Activated CD4-positive, alpha-beta T cell treated with anti-CD3 and anti-CD28 coated beads for 4 hours (primary cell): ENCODE measurements around the gene GAMT.
"Not testable (repeated sequence)": the region's sequence is repeated elsewhere in the genome, so short reads cannot be mapped to it uniquely, and the experiment has no call there.

Experiments
- DNase-seq, 2 donors: peaks; one replicate each; pipeline ENCODE4 v3.0.0-alpha.2; 2020

GAMT gene

DNA sequence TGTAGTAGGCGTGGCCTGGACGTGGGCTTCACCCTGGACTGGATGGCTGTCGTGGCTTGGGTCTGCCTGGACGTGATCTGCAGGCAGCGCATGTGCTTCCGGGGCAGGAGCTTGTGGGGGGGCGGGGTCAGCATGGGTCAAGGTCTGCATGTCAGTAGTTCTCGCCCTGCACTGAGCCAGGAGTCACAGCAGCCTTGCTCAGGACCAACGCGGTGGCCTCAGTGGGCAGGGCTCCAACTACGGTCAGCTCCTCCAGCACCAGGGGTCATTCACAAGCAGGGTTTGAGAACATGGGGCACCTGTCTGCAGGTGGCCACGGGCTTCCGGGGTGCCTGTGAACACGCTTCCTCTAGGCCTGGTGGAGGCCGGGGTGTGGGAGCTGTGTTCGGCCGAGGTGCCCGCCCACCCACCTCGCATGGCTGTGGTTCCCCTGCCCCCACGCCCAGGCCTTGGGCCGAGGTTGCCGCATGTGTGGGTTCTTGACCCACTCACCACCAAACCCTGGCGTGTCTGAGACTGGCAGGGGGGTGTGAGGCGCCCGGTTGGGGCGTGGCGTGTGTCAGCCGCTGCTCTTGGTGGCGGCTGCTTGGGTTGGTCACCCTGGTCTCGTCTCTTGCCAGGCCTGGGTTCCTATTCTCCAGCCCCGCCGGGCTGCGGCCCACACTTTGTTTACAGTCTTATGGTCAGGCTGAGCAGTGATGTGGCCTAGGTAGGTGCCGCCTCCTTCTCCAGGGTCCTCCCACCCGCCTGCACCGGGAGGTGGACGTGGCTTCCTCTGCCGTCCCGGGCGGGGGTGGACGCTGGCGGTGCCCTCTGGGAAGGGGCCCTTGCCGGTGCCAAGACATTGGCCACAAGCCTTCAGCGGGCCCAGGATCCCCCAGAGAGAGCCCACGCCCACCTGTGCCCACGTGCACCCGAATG is 32.0 kb upstream of the GAMT start:
- DNase-seq = no peak

DNA sequence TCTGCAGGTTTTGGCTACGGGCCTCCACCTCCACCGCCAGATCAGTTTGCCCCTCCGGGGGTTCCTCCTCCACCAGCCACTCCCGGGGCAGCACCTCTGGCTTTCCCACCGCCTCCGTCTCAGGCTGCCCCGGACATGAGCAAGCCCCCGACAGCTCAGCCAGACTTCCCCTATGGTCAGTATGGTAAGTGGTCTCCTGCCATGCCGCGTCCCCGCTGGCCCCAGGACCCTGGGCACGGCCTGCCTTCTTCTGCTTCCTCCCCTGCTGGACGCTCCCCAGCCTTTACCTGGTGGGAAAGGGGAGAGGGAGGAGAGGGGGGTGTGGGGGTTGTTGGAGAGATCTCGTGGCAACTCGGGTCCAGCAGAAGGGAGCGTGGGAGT is 31.2 kb upstream of the GAMT start:
- no peak for DNase-seq

- DNase-seq = no peak
Observed at GRCh38 chr19:1431759-1432506, 30.6 kb upstream of the GAMT start.

DNA sequence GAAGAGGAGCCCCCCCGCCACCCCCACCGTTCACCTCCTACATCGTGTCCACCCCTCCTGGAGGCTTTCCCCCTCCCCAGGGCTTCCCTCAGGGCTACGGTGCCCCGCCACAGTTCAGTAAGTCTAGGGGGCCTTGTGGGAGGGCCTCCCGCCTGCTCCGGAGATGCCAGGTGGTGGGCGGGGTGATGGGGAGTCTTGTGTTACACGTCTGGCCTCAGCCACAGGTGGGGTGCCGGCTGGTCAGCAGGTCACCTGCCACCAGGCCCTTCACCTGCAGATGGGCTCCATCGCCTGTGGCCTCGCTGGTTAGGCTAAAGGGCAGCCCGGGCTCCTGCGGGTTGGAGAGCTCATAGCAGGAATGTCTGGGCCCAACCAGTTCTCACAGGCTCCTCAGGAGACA is 28.9 kb upstream of the GAMT start:
- DNase-seq = no peak

- no peak for DNase-seq
Observed at GRCh38 chr19:1429750-1430149, 28.4 kb upstream of the GAMT start.

GRCh38 chr19:1428738-1429391 is 27.5 kb upstream of the GAMT start:
- no peak for DNase-seq

DNA sequence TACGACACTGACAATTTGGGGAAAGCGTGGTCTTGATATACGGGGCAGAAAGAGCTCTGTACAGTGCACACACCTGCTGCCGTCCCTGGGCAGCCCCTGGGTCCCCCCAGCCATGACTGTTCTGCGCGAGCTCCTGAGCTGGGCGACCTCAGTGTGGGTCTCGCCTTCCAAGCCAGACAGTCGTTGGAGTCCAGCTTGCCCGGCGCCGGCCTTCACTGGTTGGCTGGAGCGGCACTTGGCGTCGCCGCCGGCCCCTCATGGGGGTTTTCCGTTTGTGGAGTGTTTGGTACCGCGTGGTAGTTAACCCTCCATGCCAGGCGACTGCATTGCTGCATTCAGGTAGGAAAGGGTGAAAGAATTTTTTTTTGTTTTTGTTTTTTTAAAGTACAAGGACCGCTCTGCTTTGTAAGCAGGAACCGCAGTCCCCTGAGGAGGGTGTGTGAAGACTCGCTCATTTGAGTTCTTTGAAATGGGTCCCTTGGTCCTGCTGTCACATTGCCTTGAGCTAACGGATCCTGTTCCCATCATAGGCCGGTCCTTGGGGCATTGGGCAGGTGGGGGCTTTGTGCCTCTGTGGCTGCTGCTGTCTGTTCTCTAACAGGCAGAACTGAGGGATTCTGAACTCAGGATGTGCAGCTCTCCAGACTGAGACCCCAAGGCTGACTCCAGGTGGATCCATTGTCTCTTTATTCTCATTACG is 26.0 kb upstream of the GAMT start:
- DNase-seq = no peak

DNA sequence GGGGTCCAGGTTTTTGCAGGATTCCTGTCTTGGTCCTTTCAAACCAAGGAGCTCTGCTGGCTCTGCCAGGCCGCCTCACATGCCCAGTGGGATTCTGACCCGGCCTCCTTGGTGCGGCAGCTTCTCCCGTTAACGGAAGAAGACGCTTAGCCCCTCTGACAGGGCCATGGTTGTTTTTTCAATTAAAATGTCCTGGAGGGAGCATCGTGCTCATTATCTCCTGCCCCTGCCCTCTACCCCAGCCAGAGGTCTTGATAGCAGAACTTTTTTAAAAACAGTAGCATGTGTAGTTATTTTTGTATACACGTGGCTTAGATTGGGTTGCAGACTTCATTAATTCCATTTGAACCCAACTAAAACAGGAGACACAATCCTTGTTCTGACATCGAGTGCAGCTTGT is 25.4 kb upstream of the GAMT start:
- no peak for DNase-seq

DNA sequence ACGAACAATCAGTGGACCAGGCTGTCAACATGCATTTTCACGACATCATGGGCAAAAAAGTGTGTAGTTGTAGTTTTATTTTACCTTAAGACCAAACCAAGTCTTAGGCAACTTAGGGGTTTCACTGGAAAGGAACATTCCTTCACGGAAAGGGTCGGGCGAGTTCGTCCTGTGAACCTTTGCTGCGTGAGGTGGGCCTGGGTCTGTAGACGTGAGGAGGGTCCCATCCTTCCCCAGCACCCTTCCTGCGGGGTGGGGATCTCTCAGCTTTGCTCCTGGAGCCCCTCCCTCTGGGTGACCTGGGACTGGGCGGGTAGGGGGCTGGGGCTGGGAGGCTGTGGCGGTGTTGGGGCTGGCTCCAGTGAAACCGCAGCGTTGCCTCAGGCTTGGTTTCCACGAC is 24.6 kb upstream of the GAMT start:
- DNase-seq = no peak

- no peak for DNase-seq
Observed at GRCh38 chr19:1425102-1425837, 23.9 kb upstream of the GAMT start.

GRCh38 chr19:1424192-1424955 is 23.0 kb upstream of the GAMT start:
- DNase-seq = no peak

DNA sequence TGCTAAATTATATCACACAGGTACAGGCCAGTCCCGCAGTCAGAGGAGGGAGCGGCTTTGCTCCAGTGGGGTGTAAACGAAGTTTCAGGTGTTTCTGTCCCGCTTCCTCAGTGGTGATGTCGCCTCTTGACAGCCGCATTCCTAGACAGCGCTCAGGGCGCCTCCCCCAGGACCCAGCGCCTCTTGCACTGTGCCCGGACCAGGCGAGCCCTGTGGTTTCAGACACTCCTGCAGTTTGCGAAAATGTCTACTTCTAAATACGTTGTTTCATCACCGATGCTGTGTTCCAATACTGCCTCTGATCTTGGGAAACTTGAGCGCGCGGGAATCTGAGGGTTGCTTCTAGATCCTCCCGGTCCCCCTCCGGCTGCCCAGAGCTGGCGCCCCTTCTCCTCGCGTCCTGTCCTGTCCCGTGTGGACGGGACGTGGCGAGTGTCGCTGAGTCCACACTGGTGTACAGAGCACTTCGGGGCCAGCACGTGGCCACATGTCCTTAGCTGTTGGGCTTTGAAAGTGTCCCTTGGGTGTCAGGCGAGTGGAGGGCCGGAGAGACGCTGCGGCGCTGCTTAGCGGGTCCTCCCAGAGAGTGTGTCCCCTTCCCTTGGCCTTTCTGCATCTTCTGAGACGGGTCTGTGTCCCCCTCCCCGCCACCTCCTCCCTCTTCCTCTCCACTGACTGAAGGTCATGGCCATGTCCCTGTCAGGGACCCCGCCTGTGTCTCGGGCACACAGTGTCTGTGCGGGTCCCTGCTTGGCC is 22.3 kb upstream of the GAMT start:
- no peak for DNase-seq

- no peak for DNase-seq
Observed at GRCh38 chr19:1422943-1423342, 21.6 kb upstream of the GAMT start.

- DNase-seq = no peak
Observed at GRCh38 chr19:1422360-1422759, 21.0 kb upstream of the GAMT start.

DNA sequence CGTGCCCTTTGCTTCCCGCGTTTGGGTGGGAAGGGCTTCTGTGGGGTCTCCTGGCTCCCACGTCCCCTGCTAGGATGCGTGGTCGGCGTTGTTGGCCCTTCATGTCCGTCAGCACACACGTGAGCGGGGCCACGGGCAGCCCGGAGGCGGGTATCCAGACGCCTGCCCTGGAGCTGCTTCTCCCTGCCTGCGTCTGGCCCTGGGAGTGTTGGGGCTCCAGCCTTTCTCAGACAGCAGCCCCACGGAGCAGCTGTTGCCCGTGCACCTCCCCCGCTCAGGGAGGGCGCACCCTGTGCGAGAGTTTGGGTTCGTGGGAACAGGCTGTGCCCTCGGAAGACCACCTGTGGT is 20.6 kb upstream of the GAMT start:
- no peak for DNase-seq

GRCh38 chr19:1421218-1421957 is 20.0 kb upstream of the GAMT start:
- no peak for DNase-seq

GRCh38 chr19:1420590-1420989 is 19.2 kb upstream of the GAMT start:
- no peak for DNase-seq

DNA sequence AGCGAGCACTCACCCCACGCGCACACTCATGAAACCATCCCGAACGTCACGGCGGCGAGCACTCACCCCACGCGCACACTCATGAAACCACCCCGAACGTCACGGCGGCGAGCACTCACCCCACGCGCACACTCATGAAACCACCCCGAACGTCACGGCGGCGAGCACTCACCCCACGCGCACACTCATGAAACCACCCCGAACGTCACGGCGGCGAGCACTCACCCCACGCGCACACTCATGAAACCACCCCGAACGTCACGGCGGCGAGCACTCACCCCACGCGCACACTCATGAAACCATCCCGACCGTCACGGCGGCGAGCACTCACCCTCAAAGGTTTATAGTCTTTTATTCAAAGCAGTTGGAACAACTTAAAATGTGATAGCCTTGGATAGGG is 18.7 kb upstream of the GAMT start:
- not testable (repeated sequence) for DNase-seq

DNA sequence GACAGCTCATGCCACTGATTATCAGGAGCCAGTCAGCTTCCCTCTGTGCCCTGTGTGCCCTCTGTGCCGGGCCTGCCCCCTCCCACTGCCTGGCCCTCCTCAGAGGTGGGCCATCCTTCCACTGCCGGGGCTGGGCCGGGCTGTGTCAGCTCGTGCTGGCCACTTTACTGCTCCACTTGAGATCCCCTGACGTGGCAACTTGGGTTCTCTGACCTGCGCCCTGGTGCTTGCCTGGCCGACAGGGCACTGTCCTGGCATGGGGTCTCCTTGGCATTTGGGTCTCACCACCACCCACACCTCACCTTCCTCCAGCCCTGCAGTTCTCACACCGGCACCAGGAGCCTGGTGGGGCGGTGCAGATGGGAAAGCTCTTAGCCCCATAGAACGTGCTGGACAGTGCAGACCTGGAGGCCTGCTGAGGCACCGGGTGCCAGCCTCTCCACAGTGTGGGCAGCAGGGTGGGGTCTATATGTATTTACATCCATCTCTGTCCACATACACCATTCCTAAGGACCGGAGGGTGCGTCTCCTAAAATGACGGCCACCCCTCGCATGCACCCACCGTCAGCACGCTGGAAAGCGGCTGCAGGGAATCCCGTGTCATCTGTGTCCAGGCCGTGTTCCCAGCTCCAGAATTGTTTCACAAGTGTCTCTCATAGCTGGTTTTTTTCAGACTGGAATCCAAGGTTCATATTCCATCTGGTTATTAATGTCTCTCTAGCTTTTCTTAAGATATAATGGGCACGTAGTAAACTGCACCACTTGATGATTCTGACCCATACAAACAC is 17.8 kb upstream of the GAMT start:
- no peak for DNase-seq

- no peak for DNase-seq
Observed at GRCh38 chr19:1418496-1418775, 17.1 kb upstream of the GAMT start.
